Naive thymus-derived CD4-positive, alpha-beta T cell (primary cell): ENCODE data around the gene GPC6. TPM values are rescaled to one million over a fixed set of nuclear protein-coding genes. Genes with fewer than 3 reads are reported as not detected.

ENCODE experiments used
- ATAC-seq: fragments of 150-1000 bp; cut with Tn5 transposase; 2 replicates; pipeline ENCODE4 v1.10.0; 2021; ENCODE audit warnings: mild to moderate bottlenecking, moderate library complexity
- CTCF ChIA-PET: fragments of 350-600 bp; sonication (Branson Sonifier 250); formaldehyde crosslinking; loops from one replicate; lab custom pipeline; 2021; ENCODE audit warnings: antibody characterized with exemption; lab: Charles Lee
- POLR2A ChIA-PET: fragments of 350-600 bp; sonication (Branson Sonifier 250); formaldehyde crosslinking; loops from one replicate; lab custom pipeline; 2021; ENCODE audit warnings: antibody characterized with exemption, inconsistent platforms; lab: Charles Lee
- DNase-seq, 9 donors: peaks; one replicate each; pipeline versions ENCODE4 v3.0.0 to v3.0.0-alpha.2; 2020 to 2022; ENCODE audit warnings: mixed read lengths in 1 of 9
- H3K27ac ChIP-seq: one replicate; pipeline ENCODE4 v1.7.0; 2013; ENCODE audit warnings: mild to moderate bottlenecking, low read depth, low read length, moderate library complexity
- H3K27me3 ChIP-seq, 2 donors: one replicate each; pipeline ENCODE4 v1.7.0; 2013; ENCODE audit warnings: low read length in 2 of 2, mild to moderate bottlenecking in 2 of 2, moderate library complexity in 2 of 2; ENCODE audit not compliant: control insufficient read depth in 2 of 2, insufficient read depth in 2 of 2
- H3K36me3 ChIP-seq, 3 experiments: 1 replicate in 2 of 3; 2 replicates in 1 of 3; pipeline ENCODE4 v1.7.0; 2013; ENCODE audit warnings: low read length in 3 of 3, mild to moderate bottlenecking in 3 of 3, moderate library complexity in 1 of 3; ENCODE audit not compliant: insufficient read depth in 3 of 3, control insufficient read depth in 2 of 3
- H3K4me1 ChIP-seq, 2 donors: one replicate each; pipeline ENCODE4 v1.7.0; 2013; ENCODE audit warnings: low read length in 2 of 2, mild to moderate bottlenecking in 2 of 2, moderate library complexity in 1 of 2; ENCODE audit not compliant: control insufficient read depth in 2 of 2, insufficient read depth in 2 of 2
- H3K4me3 ChIP-seq: 2 replicates; pipeline ENCODE4 v1.7.0; 2013; ENCODE audit warnings: mild to moderate bottlenecking, low read length
- H3K9me3 ChIP-seq, 3 experiments: 1 replicate in 2 of 3; 2 replicates in 1 of 3; pipeline ENCODE4 v1.7.0; 2013; ENCODE audit warnings: low read length in 3 of 3; ENCODE audit not compliant: control insufficient read depth in 2 of 3
- H3K27ac Mint-ChIP-seq, 9 donors: one replicate each; pipeline ENCODE4 v1.8.0; 2020 to 2022; ENCODE audit warnings: mixed read lengths in 9 of 9, mild to moderate bottlenecking in 8 of 9, moderate library complexity in 5 of 9, inconsistent platforms in 2 of 9
- H3K27me3 Mint-ChIP-seq, 5 donors: one replicate each; pipeline ENCODE4 v1.8.0; 2021 to 2022; ENCODE audit warnings: mixed read lengths in 5 of 5, mild to moderate bottlenecking in 1 of 5
- H3K36me3 Mint-ChIP-seq, 5 donors: one replicate each; pipeline ENCODE4 v1.8.0; 2020 to 2022; ENCODE audit warnings: mixed read lengths in 5 of 5, mild to moderate bottlenecking in 3 of 5, inconsistent platforms in 1 of 5
- H3K4me1 Mint-ChIP-seq, 7 donors: one replicate each; pipeline ENCODE4 v1.8.0; 2020 to 2022; ENCODE audit warnings: mixed read lengths in 7 of 7, mild to moderate bottlenecking in 3 of 7, inconsistent platforms in 1 of 7
- H3K4me3 Mint-ChIP-seq, 10 donors: one replicate each; pipeline ENCODE4 v1.8.0; 2020 to 2022; ENCODE audit warnings: mild to moderate bottlenecking in 10 of 10, mixed read lengths in 10 of 10, moderate library complexity in 6 of 10, inconsistent platforms in 2 of 10
- H3K9me3 Mint-ChIP-seq, 11 donors: one replicate each; pipeline ENCODE4 v1.8.0; 2020 to 2022; ENCODE audit warnings: mixed read lengths in 11 of 11, mild to moderate bottlenecking in 4 of 11, inconsistent platforms in 1 of 11, moderate library complexity in 1 of 11
- intact Hi-C, 2 donors: fragments of 100-400 bp; cut with micrococcal nuclease; formaldehyde crosslinking; loops; one replicate each; pipeline ENCODE4 v1.15.1; 2023
- polyA plus RNA-seq, 2 donors: library from polyadenylated mRNA; unstranded; fragments of 300-500 nt; fragmentation: Illumina TruSeq; gene quantifications; one replicate each; pipeline ENCODE4 v1.2.3, GENCODE V29; 2021
- total RNA-seq, 6 experiments: library from RNA in 5 of 6; stranded (reverse) in 5 of 6; gene quantifications; 1 replicate in 5 of 6; 2 replicates in 1 of 6; pipeline ENCODE4 v1.2.3 and lab custom pipeline; 2021 to 2026

The GPC6 gene
- total and polyA plus RNA-seq, 7 experiments from 2014 or later = not detected

DNA sequence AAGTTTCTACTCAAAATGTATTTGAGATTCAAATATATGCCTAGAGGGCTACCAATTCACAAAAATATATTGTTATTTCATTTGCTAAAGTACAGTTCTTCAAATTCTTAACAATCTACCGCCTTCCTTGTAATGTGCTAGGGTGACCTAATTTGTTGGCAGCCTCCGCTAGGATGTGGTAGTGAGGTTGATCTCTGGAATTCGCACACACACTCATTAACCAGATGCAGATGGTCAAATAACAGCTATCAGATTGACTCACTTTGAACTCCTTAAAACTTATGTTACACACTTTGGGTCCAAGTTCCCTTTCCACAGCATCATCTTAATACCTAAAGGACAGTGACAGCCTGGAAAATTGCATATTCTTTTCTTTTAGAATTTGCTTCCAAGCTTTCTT is 885.6 kb downstream of the GPC6 start:
- peaks cover 0 to 4% (median 4%) of the 10 kb centered on the region in 5 donors for H3K27me3 Mint-ChIP-seq
- Histone ChIP-seq H3K36me3 (no peaks in the 10 kb centered on the region), H3K4me3 (no peak overlapping the region), H3K27me3 (no peaks in the 10 kb centered on the region), H3K9me3 (no peaks in the 10 kb centered on the region), H3K27ac (no peak overlapping the region), H3K4me1 (no peaks in the 10 kb centered on the region)
- H3K4me3 Mint-ChIP-seq = no peak overlapping the region
- intact Hi-C loops = loop anchor here in 1 of 2 donors (10.0 kb wide), 1 partner anchor 253 kb away; no protein-coding TSS in a partner anchor
- peaks cover 0 to 2% (median 0%) of the 10 kb centered on the region in 7 donors for H3K4me1 Mint-ChIP-seq
- ChIA-PET POLR2A (no interaction called here), CTCF (no interaction called here)
- no peak for DNase-seq
- no peaks in the 10 kb centered on the region for H3K36me3 Mint-ChIP-seq
- H3K27ac Mint-ChIP-seq = no peak overlapping the region
- H3K9me3 Mint-ChIP-seq = peaks cover 0 to 4% (median 0%) of the 10 kb centered on the region in 11 donors
- no peak for ATAC-seq

DNA sequence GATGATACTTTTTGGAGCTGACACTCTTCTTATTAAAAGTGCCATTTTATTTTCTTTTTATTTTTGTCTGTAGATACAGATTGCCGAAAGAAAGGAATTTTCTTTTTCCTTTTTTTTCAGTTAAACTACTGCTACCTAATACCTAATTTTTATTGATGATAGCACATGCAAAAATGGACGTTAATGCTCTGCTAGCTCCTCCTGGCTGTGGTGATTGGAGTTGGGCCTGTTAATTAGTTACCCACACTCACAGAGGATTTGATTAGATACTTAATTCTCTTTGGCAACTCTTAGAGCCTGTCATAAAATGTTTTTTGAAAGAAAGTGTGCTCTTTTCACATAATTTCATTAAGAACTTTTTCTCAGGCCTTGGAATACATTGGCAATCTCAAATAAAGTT is 886.1 kb downstream of the GPC6 start:
- Histone ChIP-seq H3K4me3 (no peak overlapping the region), H3K36me3 (no peaks in the 10 kb centered on the region), H3K4me1 (no peaks in the 10 kb centered on the region), H3K27ac (no peak overlapping the region), H3K9me3 (no peaks in the 10 kb centered on the region), H3K27me3 (no peaks in the 10 kb centered on the region)
- Mint-ChIP-seq H3K4me1 (peaks cover 0 to 2% (median 0%) of the 10 kb centered on the region in 7 donors), H3K9me3 (peaks cover 0 to 4% (median 0%) of the 10 kb centered on the region in 11 donors), H3K27ac (no peak overlapping the region), H3K4me3 (no peak overlapping the region), H3K36me3 (no peaks in the 10 kb centered on the region), H3K27me3 (no peaks in the 10 kb centered on the region)
- DNase-seq (no peak), ATAC-seq (no peak)
- ChIA-PET CTCF (no interaction called here), POLR2A (no interaction called here)
- intact Hi-C loops = loop anchor here in 1 of 2 donors (10.0 kb wide), 1 partner anchor 252 kb away; no protein-coding TSS in a partner anchor

DNA sequence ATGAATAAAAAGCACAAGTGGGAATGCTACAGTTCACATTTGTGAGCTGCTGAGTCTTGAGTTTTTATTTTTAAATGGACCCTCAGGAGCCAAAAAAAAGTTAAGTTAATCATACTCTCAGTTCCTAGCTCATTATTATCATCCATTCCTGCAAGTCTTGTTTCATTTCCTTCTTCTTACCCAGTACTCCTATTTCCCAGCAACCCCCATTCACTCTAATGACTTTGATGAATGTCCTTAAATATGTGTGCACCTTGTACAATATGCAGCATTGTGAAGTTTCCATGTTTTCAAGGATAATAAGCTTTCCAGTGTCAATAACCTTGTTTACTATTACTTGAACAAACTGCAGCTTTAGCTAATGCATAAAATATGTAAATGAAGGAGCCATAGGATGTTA is 886.6 kb downstream of the GPC6 start:
- no peak overlapping the region for H3K27ac Mint-ChIP-seq
- ChIA-PET CTCF (no interaction called here), POLR2A (no interaction called here)
- H3K27me3 Mint-ChIP-seq = no peaks in the 10 kb centered on the region
- no peak overlapping the region for H3K27ac ChIP-seq
- DNase-seq (no peak), ATAC-seq (no peak)
- H3K9me3 ChIP-seq = no peaks in the 10 kb centered on the region
- no peaks in the 10 kb centered on the region for H3K27me3 ChIP-seq
- H3K36me3 Mint-ChIP-seq = no peaks in the 10 kb centered on the region
- no peak overlapping the region for H3K4me3 ChIP-seq
- peaks cover 0 to 2% (median 0%) of the 10 kb centered on the region in 7 donors for H3K4me1 Mint-ChIP-seq
- H3K4me1 ChIP-seq = no peaks in the 10 kb centered on the region
- H3K9me3 Mint-ChIP-seq = peaks cover 0 to 4% (median 0%) of the 10 kb centered on the region in 11 donors
- intact Hi-C loops = loop anchor here in 1 of 2 donors (10.0 kb wide), 1 partner anchor 252 kb away; no protein-coding TSS in a partner anchor
- H3K36me3 ChIP-seq = no peaks in the 10 kb centered on the region
- no peak overlapping the region for H3K4me3 Mint-ChIP-seq

DNA sequence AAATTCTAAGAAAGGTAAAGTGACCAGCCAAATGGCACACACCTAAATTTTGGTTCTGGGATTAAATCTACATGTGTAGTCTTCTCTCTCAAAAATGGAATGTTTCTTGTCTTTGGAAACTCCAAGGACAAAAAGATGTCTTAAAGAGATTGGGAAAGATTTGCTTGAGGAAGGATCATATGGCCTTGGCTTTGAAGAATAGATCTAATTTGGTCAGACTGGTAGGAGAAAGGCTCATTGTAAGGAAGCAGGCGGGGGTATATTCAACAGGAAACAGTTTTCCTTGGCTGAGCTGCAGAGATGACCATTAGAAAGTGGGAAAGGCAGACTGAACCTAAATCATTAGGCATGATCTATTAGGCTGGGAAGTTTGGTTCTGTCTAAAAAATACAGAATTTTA is 887.6 kb downstream of the GPC6 start:
- H3K36me3 Mint-ChIP-seq = no peaks in the 10 kb centered on the region
- H3K4me1 Mint-ChIP-seq = peaks cover 0 to 4% (median 0%) of the 10 kb centered on the region in 7 donors
- ChIA-PET CTCF (no interaction called here), POLR2A (no interaction called here)
- no peaks in the 10 kb centered on the region for H3K9me3 Mint-ChIP-seq
- H3K36me3 ChIP-seq = no peaks in the 10 kb centered on the region
- no peak overlapping the region for H3K4me3 ChIP-seq
- no peak overlapping the region for H3K27ac Mint-ChIP-seq
- no peaks in the 10 kb centered on the region for H3K9me3 ChIP-seq
- no peak overlapping the region for H3K4me3 Mint-ChIP-seq
- no peak overlapping the region for H3K27ac ChIP-seq
- intact Hi-C loops = loop anchor here in 1 of 2 donors (10.0 kb wide), 1 partner anchor 251 kb away; no protein-coding TSS in a partner anchor
- ATAC-seq (no peak), DNase-seq (no peak)
- no peaks in the 10 kb centered on the region for H3K27me3 ChIP-seq
- H3K27me3 Mint-ChIP-seq = no peaks in the 10 kb centered on the region
- no peaks in the 10 kb centered on the region for H3K4me1 ChIP-seq

DNA sequence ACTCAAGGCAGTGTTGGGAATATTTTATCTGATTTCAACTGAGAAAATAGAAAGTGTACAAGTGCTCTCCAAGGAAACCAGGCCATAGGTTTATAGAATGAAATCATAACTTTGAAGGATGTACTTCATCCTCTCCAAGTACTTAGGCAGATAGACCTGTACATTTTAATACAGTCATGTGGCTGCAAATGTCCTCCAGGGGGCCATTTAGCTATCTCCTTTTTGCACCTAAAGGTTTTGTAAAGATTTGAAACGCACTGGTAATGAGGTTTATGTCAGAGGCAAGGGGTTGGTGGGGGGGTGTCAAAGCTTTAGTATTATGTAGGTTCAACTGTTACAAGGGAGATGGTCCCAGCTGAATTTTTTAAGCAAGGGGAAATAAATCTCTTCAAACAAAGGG is 888.4 kb downstream of the GPC6 start:
- Mint-ChIP-seq H3K4me1 (peaks cover 0 to 4% (median 0%) of the 10 kb centered on the region in 7 donors), H3K4me3 (no peak overlapping the region), H3K27me3 (peaks cover 0 to 6% (median 5%) of the 10 kb centered on the region in 5 donors), H3K27ac (no peak overlapping the region), H3K9me3 (no peaks in the 10 kb centered on the region), H3K36me3 (no peaks in the 10 kb centered on the region)
- Histone ChIP-seq H3K9me3 (no peaks in the 10 kb centered on the region), H3K27me3 (no peaks in the 10 kb centered on the region), H3K4me3 (no peak overlapping the region), H3K4me1 (no peaks in the 10 kb centered on the region), H3K36me3 (no peaks in the 10 kb centered on the region), H3K27ac (no peak overlapping the region)
- POLR2A ChIA-PET = no interaction called here
- CTCF ChIA-PET = interaction anchor here (1.1 kb wide), 2 partner anchors 231 to 246 kb away, joined by 3 read pairs; no protein-coding TSS in a partner anchor
- ATAC-seq = no peak
- peak in 2 of 9 donors; percentile 3 to 4 for DNase-seq
- intact Hi-C loops = loop anchor here (1.0 to 10.0 kb wide), 3 partner anchors 230 to 250 kb away; no protein-coding TSS in a partner anchor

DNA sequence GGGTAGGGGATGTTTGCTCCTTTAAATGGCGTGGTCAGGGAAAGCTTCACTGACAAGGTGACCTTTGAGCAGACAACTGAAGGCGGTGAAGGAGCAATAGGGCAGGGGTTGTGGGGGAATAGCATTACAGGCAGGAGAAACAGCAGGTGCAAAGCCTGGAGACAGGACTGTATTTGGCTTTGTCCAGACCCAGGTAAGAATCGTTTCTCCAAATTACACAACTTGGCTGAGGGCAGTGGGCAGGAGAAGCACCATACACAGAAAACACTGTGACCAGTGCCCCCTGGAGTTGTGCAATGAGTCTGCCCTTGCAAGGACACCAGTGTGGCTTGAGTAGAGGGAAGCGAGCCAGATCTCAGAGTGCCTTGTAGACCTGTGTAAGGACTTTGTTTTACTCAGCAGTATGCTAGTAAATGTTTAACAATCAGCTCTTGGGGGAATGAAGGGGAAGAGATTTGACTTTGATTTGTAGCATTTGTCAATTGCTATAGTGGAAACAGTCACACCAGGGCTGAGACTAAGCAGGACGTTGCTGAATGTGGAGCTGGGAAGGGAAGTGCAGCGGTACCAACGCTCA is 892.8 kb downstream of the GPC6 start:
- no peaks in the 10 kb centered on the region for H3K36me3 Mint-ChIP-seq
- ChIA-PET POLR2A (no interaction called here), CTCF (interaction anchor here (1.6 kb wide), 1 partner anchor 226 kb away, joined by 3 read pairs; no protein-coding TSS in a partner anchor)
- no peak overlapping the region for H3K27ac Mint-ChIP-seq
- H3K9me3 ChIP-seq = no peaks in the 10 kb centered on the region
- no peak overlapping the region for H3K4me3 Mint-ChIP-seq
- no peak overlapping the region for H3K27ac ChIP-seq
- H3K4me3 ChIP-seq = no peak overlapping the region
- intact Hi-C loops = loop anchor here (5.0 to 10.0 kb wide), 2 partner anchors 243 to 245 kb away; no protein-coding TSS in a partner anchor
- H3K36me3 ChIP-seq = no peaks in the 10 kb centered on the region
- peaks cover 3 to 27% (median 5%) of the 10 kb centered on the region in 5 donors for H3K27me3 Mint-ChIP-seq
- H3K4me1 ChIP-seq = no peaks in the 10 kb centered on the region
- peaks cover 0 to 5% of the 10 kb centered on the region in 2 donors for H3K27me3 ChIP-seq
- DNase-seq = no peak
- ATAC-seq = no peak
- H3K4me1 Mint-ChIP-seq = peaks cover 0 to 4% (median 0%) of the 10 kb centered on the region in 7 donors
- H3K9me3 Mint-ChIP-seq = peaks cover 0 to 2% (median 0%) of the 10 kb centered on the region in 11 donors
